ENCODE data around the gene MRPL53.

Gene MRPL53

DNA sequence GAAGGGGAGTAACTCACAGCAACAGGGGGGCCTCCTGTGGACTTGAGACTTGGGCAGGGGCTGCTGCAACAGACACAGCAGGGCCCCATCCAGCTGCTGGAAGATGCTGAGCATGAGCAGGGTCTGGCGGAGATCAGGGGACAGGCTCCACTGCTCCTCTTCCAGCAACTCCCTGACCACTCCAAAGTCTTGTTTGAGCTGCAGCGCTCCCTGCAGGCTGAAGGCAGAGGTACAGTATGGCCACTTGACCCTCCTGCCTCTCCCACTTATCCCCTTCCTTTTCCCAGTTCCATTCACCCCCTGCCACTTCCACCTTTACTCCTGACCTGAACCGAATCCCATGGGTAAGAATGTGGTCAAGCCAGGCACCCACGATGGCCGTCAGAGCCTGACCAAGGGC is 2.4 kb upstream of the MRPL53 start (continued):
- TF ChIP-seq, protein P1, sequence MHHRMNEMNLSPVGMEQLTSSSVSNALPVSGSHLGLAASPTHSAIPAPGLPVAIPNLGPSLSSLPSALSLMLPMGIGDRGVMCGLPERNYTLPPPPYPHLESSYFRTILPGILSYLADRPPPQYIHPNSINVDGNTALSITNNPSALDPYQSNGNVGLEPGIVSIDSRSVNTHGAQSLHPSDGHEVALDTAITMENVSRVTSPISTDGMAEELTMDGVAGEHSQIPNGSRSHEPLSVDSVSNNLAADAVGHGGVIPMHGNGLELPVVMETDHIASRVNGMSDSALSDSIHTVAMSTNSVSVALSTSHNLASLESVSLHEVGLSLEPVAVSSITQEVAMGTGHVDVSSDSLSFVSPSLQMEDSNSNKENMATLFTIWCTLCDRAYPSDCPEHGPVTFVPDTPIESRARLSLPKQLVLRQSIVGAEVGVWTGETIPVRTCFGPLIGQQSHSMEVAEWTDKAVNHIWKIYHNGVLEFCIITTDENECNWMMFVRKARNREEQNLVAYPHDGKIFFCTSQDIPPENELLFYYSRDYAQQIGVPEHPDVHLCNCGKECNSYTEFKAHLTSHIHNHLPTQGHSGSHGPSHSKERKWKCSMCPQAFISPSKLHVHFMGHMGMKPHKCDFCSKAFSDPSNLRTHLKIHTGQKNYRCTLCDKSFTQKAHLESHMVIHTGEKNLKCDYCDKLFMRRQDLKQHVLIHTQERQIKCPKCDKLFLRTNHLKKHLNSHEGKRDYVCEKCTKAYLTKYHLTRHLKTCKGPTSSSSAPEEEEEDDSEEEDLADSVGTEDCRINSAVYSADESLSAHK (tag by site-specific recombination; IDR thresholded peaks at IDR 0.05) = no peak

DNA sequence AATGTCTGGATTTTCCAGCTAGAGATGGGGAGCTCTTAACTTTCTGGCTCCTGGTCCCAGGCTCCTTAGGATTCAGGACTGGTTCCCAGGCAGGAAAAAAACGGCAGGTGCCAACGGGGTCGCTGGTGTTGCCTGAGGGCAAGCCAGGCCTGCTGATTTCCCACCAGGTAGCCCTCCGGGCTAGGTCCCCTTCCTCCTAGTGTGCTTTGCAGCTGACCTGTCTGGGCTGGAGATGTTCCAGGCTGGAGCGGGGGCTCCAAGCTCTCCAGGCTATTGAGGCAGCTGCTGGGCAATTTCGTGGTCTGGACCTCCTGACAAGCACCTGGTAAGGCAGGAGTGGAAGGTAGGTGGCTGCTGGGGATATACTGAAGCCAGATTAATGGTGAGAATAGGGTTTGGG is 2.0 kb upstream of the MRPL53 start:
- peak; percentile 25; the same call in 1 of the 2 replicates for TF ChIP-seq ZIC2 (tag by site-specific recombination; IDR thresholded peaks at IDR 0.05)
- no peak for TF ChIP-seq ZNF112 (tag by site-specific recombination; IDR thresholded peaks at IDR 0.05)
- TF ChIP-seq SCRT1 (tag by site-specific recombination; IDR thresholded peaks at IDR 0.05; ENCODE audit: borderline replicate concordance) = no peak
- TF ChIP-seq ZNF792 (tag by site-specific recombination; IDR thresholded peaks at IDR 0.05) = no peak
- H3K4me3 ChIP-seq (ENCODE audit: low read depth, low read length) = no peak overlapping the region
- H3K27ac ChIP-seq (ENCODE audit: extremely low read depth, low read depth, low read length) = no peak overlapping the region
- H3K36me3 ChIP-seq (ENCODE audit: control insufficient read depth in 2 of 2, insufficient read depth in 1 of 2, low read length in 2 of 2) = peaks cover 40 to 45% of the 10 kb centered on the region in 2 experiments
- H3K4me1 ChIP-seq (ENCODE audit: control insufficient read depth, insufficient read depth, low read length) = 0 out of 2 replicates have a peak, but pooled peaks cover 2% of the 10 kb centered on the region
- POLR2A ChIA-PET = interaction anchor here (0.7 to 4.0 kb wide), 4 partner anchors 16 to 73 kb away, joined by 5 to 44 read pairs (median 8); partner anchors contain the start of genes DQX1 and WBP1
- CTCF ChIA-PET = interaction anchor here (0.6 to 1.5 kb wide), 6 partner anchors 9 to 101 kb away, joined by 3 to 7 read pairs (median 3); no protein-coding TSS in a partner anchor
- H3K9me3 ChIP-seq (ENCODE audit: control insufficient read depth, insufficient read depth, low read depth, low read length) = no peaks in the 10 kb centered on the region

DNA sequence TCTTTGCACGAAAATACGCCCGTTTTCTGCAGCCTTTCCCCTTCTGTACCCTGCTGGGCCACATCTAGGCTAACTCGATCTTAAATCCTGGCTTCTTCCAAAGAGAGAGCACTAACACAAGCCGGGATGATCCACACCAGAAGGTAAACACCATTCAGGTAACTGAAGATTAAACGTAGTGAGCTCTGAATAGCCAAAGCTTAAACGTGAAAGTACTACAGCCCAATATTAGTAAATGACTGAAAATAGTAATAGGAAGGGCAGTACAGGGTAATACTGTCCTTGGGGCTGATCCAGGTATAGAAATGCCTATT is 422 bp upstream of the MRPL53 start:
- Histone ChIP-seq H3K9me3 (ENCODE audit: control insufficient read depth, insufficient read depth, low read depth, low read length) (no peaks in the 10 kb centered on the region), H3K4me3 (ENCODE audit: low read depth, low read length) (peak overlapping the region; percentile 55), H3K36me3 (ENCODE audit: control insufficient read depth in 2 of 2, insufficient read depth in 1 of 2, low read length in 2 of 2) (peaks cover 24 to 36% of the 10 kb centered on the region in 2 experiments), H3K27ac (ENCODE audit: extremely low read depth, low read depth, low read length) (peak overlapping the region; percentile 87), H3K4me1 (ENCODE audit: control insufficient read depth, insufficient read depth, low read length) (0 out of 2 replicates have a peak, but pooled peaks cover 2% of the 10 kb centered on the region)
- ChIA-PET CTCF (interaction anchor here (0.6 to 1.5 kb wide), 5 partner anchors 10 to 195 kb away, joined by 3 to 14 read pairs (median 3); partner anchors contain the start of genes CCDC142, INO80B and TTC31), POLR2A (interaction anchor here (0.8 to 4.0 kb wide), 10 partner anchors 9 to 117 kb away, joined by 3 to 44 read pairs (median 4); partner anchors contain the start of genes AUP1, CCDC142, HTRA2 and INO80B)
- TF ChIP-seq GFI1B (tag by site-specific recombination; IDR thresholded peaks at IDR 0.05) (no peak), ZNF335 (tag by site-specific recombination; conservative IDR thresholded peaks at IDR 0.05) (no peak), ZNF133 (tag by site-specific recombination; IDR thresholded peaks at IDR 0.05) (no peak), ZIC2 (tag by site-specific recombination; IDR thresholded peaks at IDR 0.05) (no peak), ZNF223 (tag by site-specific recombination; IDR thresholded peaks at IDR 0.05) (no peak), ZNF341 (tag by site-specific recombination; IDR thresholded peaks at IDR 0.05; ENCODE audit: low read depth) (no peak), ZNF391 (tag by site-specific recombination; IDR thresholded peaks at IDR 0.05; ENCODE audit: borderline replicate concordance, low read depth) (no peak), ZNF501 (tag by site-specific recombination; IDR thresholded peaks at IDR 0.05) (no peak), ZNF510 (tag by site-specific recombination; IDR thresholded peaks at IDR 0.05; ENCODE audit: insufficient replicate concordance) (no peak), ZNF621 (tag by site-specific recombination; IDR thresholded peaks at IDR 0.05) (no peak)
- TF ChIP-seq, protein P2, sequence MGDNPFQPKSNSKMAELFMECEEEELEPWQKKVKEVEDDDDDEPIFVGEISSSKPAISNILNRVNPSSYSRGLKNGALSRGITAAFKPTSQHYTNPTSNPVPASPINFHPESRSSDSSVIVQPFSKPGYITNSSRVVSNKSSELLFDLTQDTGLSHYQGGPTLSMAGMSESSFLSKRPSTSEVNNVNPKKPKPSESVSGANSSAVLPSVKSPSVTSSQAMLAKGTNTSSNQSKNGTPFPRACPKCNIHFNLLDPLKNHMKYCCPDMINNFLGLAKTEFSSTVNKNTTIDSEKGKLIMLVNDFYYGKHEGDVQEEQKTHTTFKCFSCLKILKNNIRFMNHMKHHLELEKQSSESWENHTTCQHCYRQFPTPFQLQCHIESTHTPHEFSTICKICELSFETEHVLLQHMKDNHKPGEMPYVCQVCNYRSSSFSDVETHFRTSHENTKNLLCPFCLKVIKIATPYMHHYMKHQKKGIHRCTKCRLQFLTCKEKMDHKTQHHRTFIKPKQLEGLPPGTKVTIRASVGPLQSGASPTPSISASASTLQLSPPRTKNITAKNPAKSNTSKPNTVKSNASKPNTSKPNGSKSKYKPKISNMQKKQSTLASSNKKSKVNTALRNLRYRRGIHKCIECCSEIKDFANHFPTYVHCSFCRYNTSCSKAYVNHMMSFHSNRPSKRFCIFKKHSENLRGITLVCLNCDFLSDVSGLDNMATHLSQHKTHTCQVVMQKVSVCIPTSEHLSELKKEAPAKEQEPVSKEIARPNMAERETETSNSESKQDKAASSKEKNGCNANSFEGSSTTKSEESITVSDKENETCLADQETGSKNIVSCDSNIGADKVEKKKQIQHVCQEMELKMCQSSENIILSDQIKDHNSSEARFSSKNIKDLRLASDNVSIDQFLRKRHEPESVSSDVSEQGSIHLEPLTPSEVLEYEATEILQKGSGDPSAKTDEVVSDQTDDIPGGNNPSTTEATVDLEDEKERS (tag by site-specific recombination; IDR thresholded peaks at IDR 0.05) = no peak
- TF ChIP-seq, protein P3, sequence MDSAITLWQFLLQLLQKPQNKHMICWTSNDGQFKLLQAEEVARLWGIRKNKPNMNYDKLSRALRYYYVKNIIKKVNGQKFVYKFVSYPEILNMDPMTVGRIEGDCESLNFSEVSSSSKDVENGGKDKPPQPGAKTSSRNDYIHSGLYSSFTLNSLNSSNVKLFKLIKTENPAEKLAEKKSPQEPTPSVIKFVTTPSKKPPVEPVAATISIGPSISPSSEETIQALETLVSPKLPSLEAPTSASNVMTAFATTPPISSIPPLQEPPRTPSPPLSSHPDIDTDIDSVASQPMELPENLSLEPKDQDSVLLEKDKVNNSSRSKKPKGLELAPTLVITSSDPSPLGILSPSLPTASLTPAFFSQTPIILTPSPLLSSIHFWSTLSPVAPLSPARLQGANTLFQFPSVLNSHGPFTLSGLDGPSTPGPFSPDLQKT (IDR thresholded peaks at IDR 0.05; ENCODE audit: borderline replicate concordance, low read depth, low read length) = no peak

Measured in HEK293 (cell line).